Activated CD4-positive, alpha-beta memory T cell treated with anti-CD3 and anti-CD28 coated beads for 36 hours (primary cell): ENCODE measurements around the gene NR2F6. TPM values are rescaled to one million over a fixed set of nuclear protein-coding genes. Genes with fewer than 3 reads are reported as not detected.

ENCODE experiments used
- CTCF ChIA-PET: fragments of 350-600 bp; sonication (Branson Sonifier 250); formaldehyde crosslinking; loops from one replicate; lab custom pipeline; 2021; ENCODE audit warnings: antibody characterized with exemption, inconsistent platforms; lab: Charles Lee
- POLR2A ChIA-PET: fragments of 350-600 bp; sonication (Branson Sonifier 250); formaldehyde crosslinking; loops from one replicate; lab custom pipeline; 2021; ENCODE audit warnings: antibody characterized with exemption; lab: Charles Lee
- DNase-seq: peaks from one replicate; pipeline ENCODE4 v3.0.0-alpha.2; 2020
- H3K27ac Mint-ChIP-seq: one replicate; pipeline ENCODE4 v1.8.0; 2021; ENCODE audit warnings: mixed read lengths
- H3K27me3 Mint-ChIP-seq: one replicate; pipeline ENCODE4 v1.8.0; 2021; ENCODE audit warnings: mixed read lengths
- H3K36me3 Mint-ChIP-seq: one replicate; pipeline ENCODE4 v1.8.0; 2021; ENCODE audit warnings: mixed read lengths
- H3K4me1 Mint-ChIP-seq: one replicate; pipeline ENCODE4 v1.8.0; 2021; ENCODE audit warnings: low read depth, mixed read lengths
- H3K4me3 Mint-ChIP-seq: one replicate; pipeline ENCODE4 v1.8.0; 2021; ENCODE audit warnings: mild to moderate bottlenecking, mixed read lengths
- H3K9me3 Mint-ChIP-seq: one replicate; pipeline ENCODE4 v1.8.0; 2021; ENCODE audit warnings: mixed read lengths
- intact Hi-C: fragments of 100-400 bp; cut with micrococcal nuclease; formaldehyde crosslinking; loops from one replicate; pipeline ENCODE4 v1.15.1; 2023
- total RNA-seq, 2 experiments: library from RNA; stranded (reverse); gene quantifications; one replicate each; pipeline ENCODE4 v1.2.3, GENCODE V29; 2021

The NR2F6 gene
- total RNA-seq, 2 experiments from 2014 or later = 10.2 to 10.4 TPM

DNA sequence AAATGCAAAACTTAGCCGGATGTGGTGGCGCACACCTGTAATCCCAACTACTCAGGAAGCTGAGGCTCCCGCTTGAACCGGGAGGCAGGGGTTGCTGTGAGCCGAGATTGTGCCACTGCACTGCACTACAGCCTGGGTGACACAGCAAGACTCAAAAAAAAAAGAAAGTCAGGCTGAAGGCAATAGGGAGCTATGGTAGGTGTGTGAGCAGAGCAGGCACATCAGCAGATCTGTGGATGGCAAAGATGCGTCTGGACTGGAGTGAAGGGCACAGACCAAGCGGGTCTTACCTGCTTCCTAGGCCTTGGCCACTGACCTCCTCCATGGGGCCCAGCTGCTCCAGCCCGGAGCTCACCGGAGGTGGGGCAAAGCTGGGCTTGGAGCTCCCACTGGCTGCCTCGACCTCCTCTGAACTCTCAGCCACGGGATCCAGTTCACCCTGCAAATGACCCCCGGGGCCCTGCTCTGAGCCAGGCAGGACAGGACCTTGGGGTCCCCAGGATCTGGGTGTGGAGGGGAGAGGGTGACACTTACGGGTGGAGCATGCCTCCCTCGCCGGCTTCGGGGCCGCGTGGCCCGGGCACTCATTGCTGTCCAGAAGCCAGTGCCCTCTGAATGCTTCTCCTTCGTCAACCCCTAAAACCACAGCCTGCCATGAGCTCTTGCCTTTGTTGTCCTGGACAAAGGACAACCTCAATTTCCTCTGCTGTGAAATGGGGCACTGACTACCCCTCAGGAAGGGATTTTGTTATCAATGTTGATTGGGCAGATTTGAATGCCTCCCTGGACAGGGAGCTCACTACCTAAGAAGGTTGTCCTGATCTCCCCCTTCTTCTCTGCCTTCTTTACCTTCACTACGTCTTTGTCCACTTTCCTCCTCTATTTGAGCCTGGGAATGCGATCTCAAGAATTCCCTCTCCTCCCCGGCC is 18.3 kb upstream of the NR2F6 start:
- no peak overlapping the region for H3K4me3 Mint-ChIP-seq
- H3K27me3 Mint-ChIP-seq = peaks cover 2% of the 10 kb centered on the region
- no peak for DNase-seq
- CTCF ChIA-PET = interaction anchor here (0.6 to 2.1 kb wide), 6 partner anchors 8 to 198 kb away, joined by 3 to 12 read pairs (median 5); partner anchors contain the start of gene ANKLE1
- H3K27ac Mint-ChIP-seq = peak overlapping the region; percentile 12
- intact Hi-C loops = no loop called here
- H3K4me1 Mint-ChIP-seq = peaks cover 25% of the 10 kb centered on the region
- no peaks in the 10 kb centered on the region for H3K9me3 Mint-ChIP-seq
- POLR2A ChIA-PET = interaction anchor here (0.6 kb wide), 1 partner anchor 16 kb away, joined by 3 read pairs; no protein-coding TSS in a partner anchor
- peaks cover 3% of the 10 kb centered on the region for H3K36me3 Mint-ChIP-seq

DNA sequence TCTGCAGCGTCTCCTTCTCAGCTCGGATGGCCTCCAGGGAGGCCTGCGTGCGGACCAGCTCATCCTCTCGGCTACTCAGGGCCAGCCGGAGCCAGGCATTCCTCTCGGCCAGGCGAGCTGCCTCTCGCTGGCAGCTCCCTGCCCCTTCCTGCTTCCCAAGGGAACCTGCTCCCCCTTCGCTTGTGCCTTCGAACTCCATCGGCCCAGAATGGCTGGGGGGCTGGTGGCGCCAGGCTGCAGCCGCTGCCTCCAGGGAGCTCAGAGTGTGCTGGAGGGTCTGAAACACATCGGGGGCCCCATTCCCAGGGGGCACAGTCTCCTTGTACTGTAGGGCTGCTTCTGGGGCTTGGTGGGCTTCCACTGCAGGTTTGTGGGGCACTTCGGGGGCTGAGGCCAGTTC is 16.8 kb upstream of the NR2F6 start:
- POLR2A ChIA-PET = no interaction called here
- CTCF ChIA-PET = interaction anchor here (0.6 to 5.5 kb wide), 3 partner anchors 19 to 47 kb away, joined by 3 to 85 read pairs (median 12); partner anchors contain the start of gene ANKLE1
- no peak for DNase-seq
- Mint-ChIP-seq H3K4me1 (peaks cover 17% of the 10 kb centered on the region), H3K36me3 (peaks cover 3% of the 10 kb centered on the region), H3K4me3 (no peak overlapping the region), H3K27me3 (peaks cover 2% of the 10 kb centered on the region), H3K9me3 (no peaks in the 10 kb centered on the region), H3K27ac (no peak overlapping the region)
- intact Hi-C loops = no loop called here

DNA sequence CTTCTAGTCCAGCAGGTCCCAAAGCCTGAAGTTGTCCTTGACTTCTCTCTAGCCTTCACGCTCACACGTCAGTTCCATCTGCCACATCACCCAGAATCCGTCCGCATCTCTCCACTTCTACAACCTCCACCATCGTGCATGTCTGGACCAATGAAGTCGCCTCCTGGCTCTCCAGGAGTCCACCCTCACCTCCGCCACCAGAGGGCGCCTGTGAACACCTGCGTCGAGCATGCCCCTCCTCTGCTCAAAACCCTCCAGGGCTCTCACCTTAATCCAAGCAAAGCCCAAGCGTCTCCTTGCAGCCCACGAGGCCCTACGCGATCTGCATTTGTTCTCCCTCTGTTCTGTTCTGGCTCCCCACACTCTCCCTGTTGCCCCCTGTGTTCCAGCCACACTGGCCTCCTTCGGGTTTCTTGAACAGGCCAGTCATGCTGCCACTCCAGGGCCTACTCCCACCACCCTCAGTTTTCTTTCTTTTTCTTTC is 15.2 kb upstream of the NR2F6 start:
- Mint-ChIP-seq H3K27me3 (no peaks in the 10 kb centered on the region), H3K36me3 (no peaks in the 10 kb centered on the region), H3K4me3 (no peak overlapping the region), H3K27ac (no peak overlapping the region), H3K4me1 (peaks cover 9% of the 10 kb centered on the region), H3K9me3 (no peaks in the 10 kb centered on the region)
- ChIA-PET POLR2A (interaction anchor here (0.6 kb wide), 1 partner anchor 18 kb away, joined by 3 read pairs; no protein-coding TSS in a partner anchor), CTCF (interaction anchor here (0.6 to 5.5 kb wide), 19 partner anchors 10 to 595 kb away, joined by 3 to 85 read pairs (median 4); partner anchors contain the start of genes ANKLE1, MRPL34 and OCEL1)
- DNase-seq = peak; percentile 95
- intact Hi-C loops = loop anchor here (1.0 kb wide), 1 partner anchor 21 kb away; no protein-coding TSS in a partner anchor

DNA sequence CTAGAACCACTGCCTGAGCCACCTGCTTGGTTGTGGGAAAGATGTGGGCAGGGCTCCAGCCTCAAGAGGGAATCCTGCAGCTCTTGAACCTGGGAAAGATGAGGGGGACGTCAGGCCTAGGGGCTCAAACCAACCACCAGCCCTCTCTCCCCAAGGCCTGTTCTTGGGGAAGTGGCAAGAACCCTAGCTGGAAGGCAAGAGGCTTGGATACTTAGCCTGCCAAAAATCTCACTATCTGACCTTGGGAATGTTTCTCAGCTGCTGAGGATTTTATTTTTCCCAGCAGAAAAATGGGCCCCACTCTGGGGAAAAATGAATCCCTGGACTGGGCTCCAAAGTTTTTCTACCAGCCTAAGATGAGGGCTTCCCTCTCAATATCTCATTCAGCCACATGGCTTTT is 14.2 kb upstream of the NR2F6 start:
- H3K9me3 Mint-ChIP-seq = no peaks in the 10 kb centered on the region
- H3K36me3 Mint-ChIP-seq = no peaks in the 10 kb centered on the region
- CTCF ChIA-PET = interaction anchor here (0.7 to 5.5 kb wide), 18 partner anchors 9 to 362 kb away, joined by 3 to 85 read pairs (median 4); partner anchors contain the start of genes ANKLE1, MRPL34 and OCEL1
- no peak for DNase-seq
- no peak overlapping the region for H3K27ac Mint-ChIP-seq
- H3K4me3 Mint-ChIP-seq = no peak overlapping the region
- H3K4me1 Mint-ChIP-seq = peaks cover 8% of the 10 kb centered on the region
- POLR2A ChIA-PET = interaction anchor here (0.6 kb wide), 1 partner anchor 17 kb away, joined by 3 read pairs; no protein-coding TSS in a partner anchor
- no peaks in the 10 kb centered on the region for H3K27me3 Mint-ChIP-seq
- intact Hi-C loops = no loop called here

DNA sequence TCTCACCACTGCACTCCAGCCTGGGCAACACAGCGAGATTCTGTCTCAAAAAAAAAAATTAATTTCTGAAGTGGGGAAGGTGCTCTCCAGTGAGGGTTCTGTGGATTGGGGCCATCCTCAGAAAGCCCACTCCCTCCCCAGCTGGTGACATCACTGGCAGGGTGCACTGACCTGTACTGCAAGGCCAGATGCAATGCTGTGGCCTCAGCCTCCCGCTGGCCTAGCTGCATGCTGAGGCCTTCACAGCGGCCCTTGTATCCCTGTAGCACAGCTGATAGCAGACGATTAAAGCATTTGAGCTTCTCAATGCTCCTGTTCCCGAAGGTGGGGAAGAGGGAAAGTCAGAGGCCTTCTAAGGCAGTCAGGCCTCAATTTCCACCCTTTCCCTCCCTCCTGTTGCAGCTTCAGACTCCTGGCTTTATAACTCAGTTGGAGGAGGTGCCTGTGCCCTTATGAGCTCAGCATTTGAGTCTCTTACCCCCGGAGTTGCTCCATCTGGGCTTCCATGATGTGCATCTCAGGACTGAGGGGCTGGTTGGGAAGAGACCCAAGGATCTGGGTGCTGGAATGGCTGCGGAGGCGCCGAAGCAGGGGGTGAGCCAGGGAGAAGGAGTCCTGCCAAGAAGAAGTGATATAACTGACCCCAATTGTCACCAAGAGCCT is 13.5 kb upstream of the NR2F6 start:
- Mint-ChIP-seq H3K36me3 (no peaks in the 10 kb centered on the region), H3K9me3 (no peaks in the 10 kb centered on the region), H3K4me3 (no peak overlapping the region), H3K27ac (no peak overlapping the region), H3K27me3 (no peaks in the 10 kb centered on the region), H3K4me1 (peaks cover 5% of the 10 kb centered on the region)
- intact Hi-C loops = no loop called here
- no peak for DNase-seq
- ChIA-PET CTCF (interaction anchor here (0.6 to 5.5 kb wide), 9 partner anchors 23 to 363 kb away, joined by 3 to 85 read pairs (median 4); partner anchors contain the start of genes ANKLE1 and MRPL34), POLR2A (interaction anchor here (0.6 to 1.1 kb wide), 2 partner anchors 8 to 183 kb away, joined by 3 to 4 read pairs; partner anchors contain the start of genes BABAM1 and MYO9B)

DNA sequence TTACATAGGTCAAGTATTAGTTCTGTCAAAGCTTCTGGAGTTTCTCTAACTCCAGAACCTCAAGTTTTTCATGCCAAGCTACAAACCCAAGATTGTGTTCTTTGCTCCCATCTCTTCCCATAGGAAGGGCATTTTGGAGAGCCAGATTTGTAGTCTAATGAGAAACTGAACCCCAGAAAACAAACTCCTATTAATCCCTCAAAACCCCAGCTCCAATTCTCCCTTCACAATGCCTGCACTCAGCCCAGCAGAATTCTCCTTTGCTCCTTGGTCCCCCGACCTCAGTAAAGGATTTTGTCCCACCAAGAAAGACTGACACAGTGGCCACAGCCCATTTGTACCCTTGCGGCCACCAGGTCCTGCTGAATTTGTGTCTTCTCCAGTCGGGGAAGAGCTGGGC is 10.4 kb upstream of the NR2F6 start:
- H3K27ac Mint-ChIP-seq = no peak overlapping the region
- H3K36me3 Mint-ChIP-seq = no peaks in the 10 kb centered on the region
- no peaks in the 10 kb centered on the region for H3K27me3 Mint-ChIP-seq
- no peak for DNase-seq
- no peak overlapping the region for H3K4me3 Mint-ChIP-seq
- no peaks in the 10 kb centered on the region for H3K9me3 Mint-ChIP-seq
- H3K4me1 Mint-ChIP-seq = peaks cover 5% of the 10 kb centered on the region
- intact Hi-C loops = no loop called here
- ChIA-PET CTCF (interaction anchor here (1.1 to 2.2 kb wide), 4 partner anchors 8 to 133 kb away, joined by 3 to 6 read pairs (median 4); partner anchors contain the start of gene USHBP1), POLR2A (no interaction called here)

DNA sequence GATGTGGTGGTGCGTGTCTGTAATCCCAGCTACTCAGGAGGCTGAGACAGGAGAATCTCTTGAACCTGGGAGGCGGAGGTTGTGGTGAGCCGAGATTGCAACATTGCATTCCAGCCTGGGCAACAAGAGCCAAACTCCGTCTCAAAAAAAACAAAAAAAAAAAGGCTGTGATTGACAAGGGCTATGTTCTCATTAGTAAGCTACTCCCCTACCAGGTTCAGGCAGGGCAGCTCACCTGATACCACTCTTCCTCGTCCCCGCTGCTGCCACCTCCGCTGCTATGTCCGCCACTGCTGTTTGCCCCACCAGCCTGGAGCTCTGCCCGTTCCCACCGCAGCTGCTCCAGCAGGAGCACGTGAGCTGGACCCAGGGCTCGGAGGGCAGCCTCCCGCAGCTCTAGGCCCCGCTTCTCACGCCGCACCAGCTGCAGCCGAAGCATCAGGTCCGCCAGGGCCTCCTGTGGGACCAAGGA is 9.5 kb upstream of the NR2F6 start:
- H3K27ac Mint-ChIP-seq = no peak overlapping the region
- no peaks in the 10 kb centered on the region for H3K36me3 Mint-ChIP-seq
- DNase-seq = no peak
- intact Hi-C loops = no loop called here
- H3K27me3 Mint-ChIP-seq = no peaks in the 10 kb centered on the region
- ChIA-PET POLR2A (no interaction called here), CTCF (interaction anchor here (1.0 to 2.2 kb wide), 4 partner anchors 11 to 134 kb away, joined by 3 to 6 read pairs (median 4); no protein-coding TSS in a partner anchor)
- no peak overlapping the region for H3K4me3 Mint-ChIP-seq
- no peaks in the 10 kb centered on the region for H3K9me3 Mint-ChIP-seq
- no peaks in the 10 kb centered on the region for H3K4me1 Mint-ChIP-seq

DNA sequence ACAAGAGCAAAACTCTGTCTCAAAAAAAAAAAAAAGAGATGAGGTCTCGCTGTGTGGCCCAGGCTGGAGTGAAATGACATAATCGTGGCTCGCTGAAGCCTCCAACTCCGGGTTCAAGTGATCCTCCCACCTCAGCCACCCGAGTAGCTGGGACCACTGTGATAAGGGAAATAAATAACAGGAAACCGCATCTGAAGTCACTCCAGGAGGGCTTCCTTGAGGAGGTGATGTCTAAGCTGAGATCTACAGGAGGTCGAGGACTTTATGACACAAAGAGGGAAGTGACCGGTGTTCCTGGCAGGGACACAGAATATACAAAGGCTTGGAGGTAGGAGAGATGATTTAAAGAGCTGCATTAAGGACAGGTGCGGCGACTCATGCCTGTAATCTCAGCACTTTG is 8.9 kb upstream of the NR2F6 start:
- CTCF ChIA-PET = interaction anchor here (1.0 to 2.2 kb wide), 2 partner anchors 12 to 14 kb away, joined by 3 to 6 read pairs; no protein-coding TSS in a partner anchor
- H3K9me3 Mint-ChIP-seq = no peaks in the 10 kb centered on the region
- H3K27ac Mint-ChIP-seq = no peak overlapping the region
- H3K4me3 Mint-ChIP-seq = no peak overlapping the region
- no peak for DNase-seq
- POLR2A ChIA-PET = no interaction called here
- H3K27me3 Mint-ChIP-seq = no peaks in the 10 kb centered on the region
- H3K4me1 Mint-ChIP-seq = no peaks in the 10 kb centered on the region
- intact Hi-C loops = no loop called here
- no peaks in the 10 kb centered on the region for H3K36me3 Mint-ChIP-seq

DNA sequence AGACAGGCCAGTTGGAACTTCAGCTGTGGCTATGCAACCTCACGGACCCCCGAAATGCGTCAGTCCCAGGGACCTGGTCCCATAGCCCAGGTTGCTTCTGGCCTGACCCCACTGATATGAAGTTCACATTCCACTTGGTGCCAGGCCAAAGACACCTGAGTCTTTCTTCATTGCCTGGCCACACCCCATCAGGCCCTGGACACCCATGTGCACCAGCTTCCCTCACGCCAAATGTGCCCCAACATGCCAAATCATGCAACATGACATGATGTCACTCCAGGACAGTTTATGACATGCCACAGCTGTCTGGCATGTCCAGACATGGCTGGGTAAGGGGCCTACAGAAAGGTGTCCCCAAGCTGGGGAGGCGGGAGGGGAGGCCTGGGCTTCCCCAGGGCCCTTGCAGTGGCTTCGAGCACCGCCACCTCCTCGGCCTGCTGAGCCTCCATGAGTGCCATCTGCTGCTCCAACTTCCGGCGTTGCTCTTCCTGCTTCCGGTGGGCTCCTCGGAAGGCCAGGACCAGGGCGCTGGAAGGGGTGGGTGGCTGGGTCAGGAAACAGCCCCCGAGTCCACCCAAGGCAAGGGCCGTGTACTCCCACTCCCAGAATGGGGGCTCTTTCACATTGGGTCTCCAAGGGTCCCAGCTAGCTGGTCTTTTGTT is 4.3 kb upstream of the NR2F6 start:
- no peak for DNase-seq
- Mint-ChIP-seq H3K9me3 (no peaks in the 10 kb centered on the region), H3K27me3 (no peaks in the 10 kb centered on the region), H3K4me3 (no peak overlapping the region), H3K27ac (no peak overlapping the region), H3K36me3 (no peaks in the 10 kb centered on the region), H3K4me1 (peaks cover 7% of the 10 kb centered on the region)
- ChIA-PET CTCF (interaction anchor here (1.3 kb wide), 1 partner anchor 15 kb away, joined by 6 read pairs; no protein-coding TSS in a partner anchor), POLR2A (interaction anchor here (0.7 kb wide), 1 partner anchor 24 kb away, joined by 3 read pairs; no protein-coding TSS in a partner anchor)
- intact Hi-C loops = no loop called here

DNA sequence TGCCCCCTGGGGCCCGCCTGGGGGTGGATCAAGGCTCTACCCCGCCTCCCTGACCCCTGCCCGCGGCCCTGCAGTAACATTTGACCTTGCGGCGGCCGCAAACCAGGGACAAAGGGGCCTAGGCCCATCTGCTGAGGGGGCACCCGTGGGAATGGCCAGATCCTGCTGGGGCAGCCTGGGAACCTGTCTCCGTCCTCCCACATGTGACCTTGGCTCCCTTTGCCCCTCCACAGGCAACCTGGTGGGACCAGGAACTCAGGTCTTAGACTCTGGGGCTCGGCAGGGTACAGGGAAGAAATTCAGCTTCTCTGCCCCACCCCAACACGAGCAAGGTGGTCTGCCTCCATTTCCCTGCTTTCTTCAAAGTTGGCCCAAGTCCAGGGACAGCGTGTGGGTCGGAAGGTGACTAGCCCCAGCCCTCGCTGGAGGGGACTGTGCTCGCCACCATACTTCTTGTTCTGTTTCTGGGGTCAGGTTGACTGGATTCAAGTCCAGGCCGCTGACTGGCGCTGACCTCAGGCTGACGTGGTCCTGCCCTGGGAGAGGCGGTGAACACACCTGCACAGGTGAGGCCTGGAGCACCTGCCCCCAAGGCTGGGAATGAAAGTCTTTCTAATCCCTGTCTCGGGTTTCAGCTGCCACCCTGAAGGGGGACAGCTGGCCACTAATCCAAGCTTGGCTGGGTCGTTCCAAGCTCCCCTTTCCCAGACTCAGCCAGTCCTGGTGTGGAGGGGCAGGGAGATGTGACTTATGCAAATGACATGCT is 2.5 kb upstream of the NR2F6 start:
- POLR2A ChIA-PET = no interaction called here
- no peak overlapping the region for H3K27ac Mint-ChIP-seq
- intact Hi-C loops = no loop called here
- peaks cover 9% of the 10 kb centered on the region for H3K4me1 Mint-ChIP-seq
- H3K27me3 Mint-ChIP-seq = no peaks in the 10 kb centered on the region
- no peak for DNase-seq
- H3K9me3 Mint-ChIP-seq = no peaks in the 10 kb centered on the region
- H3K36me3 Mint-ChIP-seq = no peaks in the 10 kb centered on the region
- CTCF ChIA-PET = interaction anchor here (1.3 kb wide), 1 partner anchor 13 kb away, joined by 6 read pairs; no protein-coding TSS in a partner anchor
- H3K4me3 Mint-ChIP-seq = no peak overlapping the region
